GM12878 (cell line): ENCODE measurements around the gene RFXAP. TPM values are rescaled to one million over a fixed set of nuclear protein-coding genes. Genes with fewer than 3 reads are reported as not detected.

Experiments
- ATAC-seq: fragments of 200-7000 bp; cut with Tn5 transposase; 3 replicates; pipeline ENCODE4 v1.9.1; 2020; ENCODE audit warnings: mild to moderate bottlenecking, moderate library complexity
- BruUV-seq: library from RNA; stranded (reverse); fragments of 400-500 nt; replicated peaks from 2 replicates; lab custom pipeline; 2021; lab: Mats Ljungman, UMichigan
- CTCF ChIA-PET: fragments of 300-600 bp; sonication (Branson Sonifier 250); formaldehyde crosslinking; extraction: SDS; loops from one replicate; lab custom pipeline; 2021; ENCODE audit warnings: inconsistent platforms; lab: Yijun Ruan, JAX
- POLR2A ChIA-PET: fragments of 350-600 bp; formaldehyde crosslinking; extraction: SDS; loops from one replicate; lab custom pipeline; 2021; ENCODE audit warnings: inconsistent platforms; lab: Charles Lee
- RAD21 ChIA-PET: fragments of 300-600 bp; sonication (Branson Sonifier 250); formaldehyde crosslinking; loops from one replicate; lab custom pipeline; 2023; ENCODE audit warnings: antibody characterized with exemption; ENCODE audit not compliant: unreplicated experiment; lab: Charles Lee
- SMC1A ChIA-PET: fragments of 300-600 bp; sonication (Branson Sonifier 250); formaldehyde crosslinking; loops from one replicate; lab custom pipeline; 2023; ENCODE audit not compliant: unreplicated experiment, uncharacterized antibody; lab: Charles Lee
- DNase-seq: peaks from one replicate; pipeline ENCODE4 v3.0.0-alpha.2; 2011; ENCODE audit warnings: low read depth, low spot score
- FAIRE-seq: peaks from 3 replicates; lab custom pipeline; 2011; peaks lifted over from hg19 to GRCh38; lab: Jason Lieb, UNC
- H2AFZ ChIP-seq: 2 replicates; pipeline ENCODE4 v1.6.0; 2011; ENCODE audit warnings: low read depth, low read length, control low read depth; ENCODE audit not compliant: control insufficient read depth
- H3K27ac ChIP-seq: 2 replicates; pipeline ENCODE4 v1.5.1; 2011; ENCODE audit warnings: control low read depth; ENCODE audit not compliant: control insufficient read depth, insufficient read depth
- H3K27me3 ChIP-seq, 2 experiments: replicated peaks in 1 of 2; 2 replicates each; pipeline versions ENCODE4 v1.6.0 to v1.6.1; 2011; ENCODE audit warnings: low read length in 1 of 2; ENCODE audit not compliant: control insufficient read depth in 2 of 2, insufficient read depth in 2 of 2
- H3K36me3 ChIP-seq, 2 experiments: 2 replicates each; pipeline ENCODE4 v1.5.1; 2011; ENCODE audit warnings: low read length in 1 of 2; ENCODE audit not compliant: control insufficient read depth in 2 of 2, insufficient read depth in 2 of 2
- H3K4me1 ChIP-seq: 2 replicates; pipeline ENCODE4 v1.6.1; 2011; ENCODE audit warnings: mild to moderate bottlenecking, low read length, moderate library complexity, mixed read lengths; ENCODE audit not compliant: control insufficient read depth, insufficient read depth
- H3K4me2 ChIP-seq: 2 replicates; pipeline ENCODE4 v1.6.0; 2011; ENCODE audit warnings: control low read depth; ENCODE audit not compliant: control insufficient read depth, insufficient read depth
- H3K4me3 ChIP-seq: fragments of 200-600 bp; sonication (generic); 2 replicates; pipeline ENCODE4 v1.5.1; 2016
- H3K79me2 ChIP-seq: 2 replicates; pipeline ENCODE4 v1.6.0; 2011; ENCODE audit warnings: low read length; ENCODE audit not compliant: control insufficient read depth, insufficient read depth
- H3K9ac ChIP-seq: 2 replicates; pipeline ENCODE4 v1.8.0; 2011; ENCODE audit warnings: low read length, control low read depth, mixed read lengths; ENCODE audit not compliant: control insufficient read depth, insufficient read depth
- H3K9me3 ChIP-seq: replicated peaks from 3 replicates; pipeline ENCODE4 v1.5.1; 2011; ENCODE audit warnings: mild to moderate bottlenecking, low read length; ENCODE audit not compliant: control insufficient read depth, insufficient read depth
- H4K20me1 ChIP-seq: 2 replicates; pipeline ENCODE4 v1.6.0; 2011; ENCODE audit not compliant: control insufficient read depth, insufficient read depth
- CEBPB ChIP-seq, 2 experiments: fragments of 150-350 bp in 1 of 2; IDR thresholded peaks; 2 replicates each; pipeline ENCODE4 v1.6.1; 2012 to 2014; ENCODE audit warnings: low read depth in 2 of 2, low read length in 2 of 2, borderline replicate concordance in 1 of 2, inconsistent platforms in 1 of 2
- FOXK2 ChIP-seq: fragments of 450-650 bp; IDR thresholded peaks from 2 replicates; pipeline ENCODE4 v1.6.1; 2017; ENCODE audit warnings: mild to moderate bottlenecking, moderate library complexity
- FOXM1 ChIP-seq: IDR thresholded peaks from 2 replicates; pipeline ENCODE4 v1.6.1; 2012; ENCODE audit warnings: low read depth, mild to moderate bottlenecking, inconsistent platforms, low read length, moderate library complexity
- HCFC1 ChIP-seq: fragments of 150-350 bp; IDR thresholded peaks from 2 replicates; pipeline ENCODE4 v1.6.1; 2014; ENCODE audit warnings: low read length
- JUND ChIP-seq: IDR thresholded peaks from 2 replicates; pipeline ENCODE4 v1.6.1; 2012; ENCODE audit warnings: low read depth, mild to moderate bottlenecking, low read length, improper control_type of control experiment, moderate library complexity
- MTA2 ChIP-seq: fragments of 450-650 bp; IDR thresholded peaks from 2 replicates; pipeline ENCODE4 v1.6.1; 2016; ENCODE audit warnings: low read depth, mild to moderate bottlenecking, moderate library complexity
- NR2C2 ChIP-seq: IDR thresholded peaks from 2 replicates; pipeline ENCODE4 v1.6.1; 2011; ENCODE audit warnings: borderline replicate concordance, low read depth; ENCODE audit not compliant: control insufficient read depth, insufficient read length
- RELA ChIP-seq: fragments of 450-650 bp; IDR thresholded peaks from 2 replicates; pipeline ENCODE4 v1.8.0; 2014; ENCODE audit warnings: borderline replicate concordance; ENCODE audit not compliant: partially characterized antibody
- SIX5 ChIP-seq: IDR thresholded peaks from 2 replicates; pipeline ENCODE4 v1.6.1; 2011; ENCODE audit warnings: mild to moderate bottlenecking, low read depth, low read length, moderate library complexity; ENCODE audit not compliant: severe bottlenecking
- SMC3 ChIP-seq: IDR thresholded peaks from 2 replicates; pipeline ENCODE4 v1.6.1; 2011; ENCODE audit warnings: low read length, improper control_type of control experiment, borderline replicate concordance
- SRF ChIP-seq, 2 experiments: IDR thresholded peaks; 2 replicates each; pipeline ENCODE4 v1.6.1; 2011; ENCODE audit warnings: low read depth in 2 of 2, low read length in 2 of 2, mild to moderate bottlenecking in 1 of 2, moderate library complexity in 1 of 2
- STAT1 ChIP-seq: fragments of 450-650 bp; conservative IDR thresholded peaks from 2 replicates; pipeline ENCODE4 v1.6.1; 2014; ENCODE audit warnings: antibody characterized with exemption, mild to moderate bottlenecking
- SUPT20H ChIP-seq: IDR thresholded peaks from 2 replicates; pipeline ENCODE4 v1.6.1; 2011; ENCODE audit warnings: low read depth, mild to moderate bottlenecking, low read length, moderate library complexity, borderline replicate concordance; ENCODE audit not compliant: control insufficient read depth
- ZNF217 ChIP-seq: fragments of 450-650 bp; IDR thresholded peaks from 2 replicates; pipeline ENCODE4 v1.6.1; 2017; ENCODE audit warnings: antibody characterized with exemption, mild to moderate bottlenecking
- ZSCAN29 ChIP-seq: fragments of 450-650 bp; IDR thresholded peaks from 2 replicates; pipeline ENCODE4 v1.6.1; 2017; ENCODE audit warnings: mild to moderate bottlenecking, moderate library complexity
- whole genome bisulfite sequencing: methylation state at CpG from one replicate; pipeline ENCODE4 v1.1.6; 2016; ENCODE audit warnings: low lambda C conversion rate; ENCODE audit not compliant: insufficient replicate concordance, insufficient coverage; ENCODE audit errors: missing lambda C conversion rate; 5-methylcytosine and 5-hydroxymethylcytosine counted together
- in situ Hi-C: fragments of 300-500 bp; cut with MboI; formaldehyde crosslinking; loops from 9 replicates; pipeline ENCODE4 v1.14.3; 2018; ENCODE audit warnings: mixed read lengths
- intact Hi-C: fragments of 100-400 bp; cut with micrococcal nuclease; formaldehyde crosslinking; loops from one replicate; pipeline ENCODE4 v1.14.2; 2022; ENCODE audit not compliant: unreplicated experiment
- polyA plus RNA-seq, 11 experiments: library from polyadenylated mRNA; depleted of rRNA in 4 of 11; unstranded in 6 of 11; stranded (reverse) in 5 of 11; fragments of >200 nt; fragmentation: Nextera tagmentation in 4 of 11; fragmentation: Illumina TruSeq in 1 of 11; extraction: Ambion mirVana in 4 of 11; extraction: Trizol in 1 of 11; gene quantifications; 1 replicate in 1 of 11; 2 replicates in 10 of 11; pipeline versions ENCODE4 v1.2.1 to v1.2.3, GENCODE V29; 2011 to 2016; ENCODE audit warnings: inconsistent platforms in 2 of 11, missing spikeins in 2 of 11, low read depth in 1 of 11
- total RNA-seq, 4 experiments: library from RNA; depleted of rRNA in 3 of 4; stranded (reverse); fragments of >200 nt in 3 of 4; fragmentation: Illumina TruSeq in 1 of 4; extraction: Trizol in 1 of 4; gene quantifications; 2 replicates each; pipeline versions ENCODE4 v1.2.1 to v1.2.3, GENCODE V29; 2013 to 2021
- TF ChIP-seq, protein P1 (sequence below): IDR thresholded peaks from 2 replicates; pipeline ENCODE4 v1.6.1; 2011; ENCODE audit warnings: borderline replicate concordance, low read depth, mild to moderate bottlenecking, moderate library complexity, low read length; ENCODE audit not compliant: insufficient read depth, poor library complexity, severe bottlenecking
- TF ChIP-seq, protein P2 (sequence below): IDR thresholded peaks from 2 replicates; pipeline ENCODE4 v1.6.1; 2012; ENCODE audit warnings: low read length, inconsistent platforms
- TF ChIP-seq, protein P3 (sequence below): fragments of 450-650 bp; IDR thresholded peaks from 2 replicates; pipeline ENCODE4 v1.6.1; 2016; ENCODE audit warnings: mild to moderate bottlenecking
- TF ChIP-seq, protein P4 (sequence below): IDR thresholded peaks from 2 replicates; pipeline ENCODE4 v1.6.1; 2011; ENCODE audit warnings: low read depth, mild to moderate bottlenecking, low read length, moderate library complexity, borderline replicate concordance; ENCODE audit errors: extremely low read depth

RFXAP gene
- total and polyA plus RNA-seq, 10 of the 15 experiments (the other 5 are each of a cell fraction or from before 2014, with no cell fraction given), result 3.4 to 13.3 (median 7.7) TPM

DNA sequence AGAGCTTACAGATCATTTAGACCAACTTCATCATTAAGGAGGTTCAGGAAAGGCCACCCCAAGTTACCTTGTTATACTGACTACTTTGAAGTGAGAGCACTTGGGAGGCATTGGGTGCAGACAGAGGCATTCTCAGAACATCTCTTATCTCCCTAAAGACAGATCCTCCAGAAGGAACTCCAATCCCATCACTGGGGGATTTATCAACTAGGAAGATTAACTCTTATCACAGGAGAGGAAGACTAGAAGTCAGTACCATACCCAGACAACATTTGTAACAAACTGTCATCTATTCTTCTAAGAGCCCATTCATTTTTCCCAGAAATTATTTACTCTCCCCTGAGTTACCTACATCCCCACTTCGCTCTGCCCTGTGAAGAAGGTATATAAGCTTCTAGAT is 5.8 kb upstream of the RFXAP start (continued):
- TF ChIP-seq, protein P1, sequence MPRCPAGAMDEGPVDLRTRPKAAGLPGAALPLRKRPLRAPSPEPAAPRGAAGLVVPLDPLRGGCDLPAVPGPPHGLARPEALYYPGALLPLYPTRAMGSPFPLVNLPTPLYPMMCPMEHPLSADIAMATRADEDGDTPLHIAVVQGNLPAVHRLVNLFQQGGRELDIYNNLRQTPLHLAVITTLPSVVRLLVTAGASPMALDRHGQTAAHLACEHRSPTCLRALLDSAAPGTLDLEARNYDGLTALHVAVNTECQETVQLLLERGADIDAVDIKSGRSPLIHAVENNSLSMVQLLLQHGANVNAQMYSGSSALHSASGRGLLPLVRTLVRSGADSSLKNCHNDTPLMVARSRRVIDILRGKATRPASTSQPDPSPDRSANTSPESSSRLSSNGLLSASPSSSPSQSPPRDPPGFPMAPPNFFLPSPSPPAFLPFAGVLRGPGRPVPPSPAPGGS, result no peak
- TF ChIP-seq NR2C2 (no peak), ZNF217 (no peak), SUPT20H (no peak), MTA2 (no peak), FOXK2 (no peak), SRF (IDR thresholded peaks at IDR 0.05; ENCODE audit: low read depth in 2 of 2, low read length in 2 of 2) (no peak), SIX5 (no peak)
- TF ChIP-seq, protein P2, sequence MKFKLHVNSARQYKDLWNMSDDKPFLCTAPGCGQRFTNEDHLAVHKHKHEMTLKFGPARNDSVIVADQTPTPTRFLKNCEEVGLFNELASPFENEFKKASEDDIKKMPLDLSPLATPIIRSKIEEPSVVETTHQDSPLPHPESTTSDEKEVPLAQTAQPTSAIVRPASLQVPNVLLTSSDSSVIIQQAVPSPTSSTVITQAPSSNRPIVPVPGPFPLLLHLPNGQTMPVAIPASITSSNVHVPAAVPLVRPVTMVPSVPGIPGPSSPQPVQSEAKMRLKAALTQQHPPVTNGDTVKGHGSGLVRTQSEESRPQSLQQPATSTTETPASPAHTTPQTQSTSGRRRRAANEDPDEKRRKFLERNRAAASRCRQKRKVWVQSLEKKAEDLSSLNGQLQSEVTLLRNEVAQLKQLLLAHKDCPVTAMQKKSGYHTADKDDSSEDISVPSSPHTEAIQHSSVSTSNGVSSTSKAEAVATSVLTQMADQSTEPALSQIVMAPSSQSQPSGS, result no peak

DNA sequence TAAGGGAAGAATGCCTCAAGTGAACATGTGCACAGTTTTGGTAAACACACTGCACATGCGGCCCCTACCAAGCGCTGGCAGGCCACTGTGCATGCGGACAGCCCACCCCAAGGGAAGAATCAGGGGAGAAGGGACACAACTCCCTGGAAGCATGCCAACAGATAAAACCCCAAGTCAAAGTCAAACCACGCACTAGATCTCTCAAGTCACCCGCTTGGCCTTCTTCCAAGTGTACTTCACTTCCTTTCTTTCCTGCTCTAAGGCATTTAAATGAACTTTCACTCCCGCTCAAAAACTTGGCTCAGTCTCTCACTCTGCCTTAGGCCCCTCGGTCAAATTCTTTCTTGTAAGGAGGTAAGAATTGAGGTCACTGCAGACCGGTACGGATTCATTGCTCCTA is 4.6 kb upstream of the RFXAP start:
- Histone ChIP-seq H3K79me2 (peaks cover 2% of the 10 kb centered on the region), H3K27me3 (peaks cover 0 to 3% of the 10 kb centered on the region in 2 experiments; a peak in 2 of 4 replicates), H3K4me3 (no peak overlapping the region), H3K9ac (no peak overlapping the region), H3K4me1 (no peaks in the 10 kb centered on the region), H2AFZ (no peak overlapping the region), H3K36me3 (no peaks in the 10 kb centered on the region), H3K27ac (no peak overlapping the region), H3K9me3 (no peaks in the 10 kb centered on the region), H4K20me1 (no peaks in the 10 kb centered on the region), H3K4me2 (no peak overlapping the region)
- WGBS, result 41% methylated on average over 9 of the region's 9 CpGs
- ChIA-PET RAD21 (interaction anchor here (1.1 kb wide), 1 partner anchor 166 kb away, joined by 4 read pairs; no protein-coding TSS in a partner anchor), SMC1A (no interaction called here), POLR2A (no interaction called here), CTCF (interaction anchor here (1.3 to 1.7 kb wide), 4 partner anchors 8 to 256 kb away, joined by 5 to 7 read pairs (median 5); no protein-coding TSS in a partner anchor)
- TF ChIP-seq, protein P3, sequence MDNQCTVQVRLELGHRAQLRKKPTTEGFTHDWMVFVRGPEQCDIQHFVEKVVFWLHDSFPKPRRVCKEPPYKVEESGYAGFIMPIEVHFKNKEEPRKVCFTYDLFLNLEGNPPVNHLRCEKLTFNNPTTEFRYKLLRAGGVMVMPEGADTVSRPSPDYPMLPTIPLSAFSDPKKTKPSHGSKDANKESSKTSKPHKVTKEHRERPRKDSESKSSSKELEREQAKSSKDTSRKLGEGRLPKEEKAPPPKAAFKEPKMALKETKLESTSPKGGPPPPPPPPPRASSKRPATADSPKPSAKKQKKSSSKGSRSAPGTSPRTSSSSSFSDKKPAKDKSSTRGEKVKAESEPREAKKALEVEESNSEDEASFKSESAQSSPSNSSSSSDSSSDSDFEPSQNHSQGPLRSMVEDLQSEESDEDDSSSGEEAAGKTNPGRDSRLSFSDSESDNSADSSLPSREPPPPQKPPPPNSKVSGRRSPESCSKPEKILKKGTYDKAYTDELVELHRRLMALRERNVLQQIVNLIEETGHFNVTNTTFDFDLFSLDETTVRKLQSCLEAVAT, result no peak
- TF ChIP-seq ZSCAN29 (no peak), SMC3 (no peak), SUPT20H (no peak), CEBPB (IDR thresholded peaks at IDR 0.05; ENCODE audit: borderline replicate concordance in 1 of 2, low read depth in 2 of 2, low read length in 2 of 2) (no peak), STAT1 (no peak), RELA (no peak), HCFC1 (no peak), JUND (no peak), FOXM1 (no peak)
- TF ChIP-seq, protein P4, sequence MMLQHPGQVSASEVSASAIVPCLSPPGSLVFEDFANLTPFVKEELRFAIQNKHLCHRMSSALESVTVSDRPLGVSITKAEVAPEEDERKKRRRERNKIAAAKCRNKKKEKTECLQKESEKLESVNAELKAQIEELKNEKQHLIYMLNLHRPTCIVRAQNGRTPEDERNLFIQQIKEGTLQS, result no peak
- in situ Hi-C loops (no loop called here), intact Hi-C loops (no loop called here)
- no peak for ATAC-seq
- no TSS peak for BruUV-seq
- DNase-seq, result no peak
- FAIRE-seq, result no peak
